SK-N-MC (cell line): ENCODE results near the gene RBM19.

Source experiments
- DNase-seq: peaks from one replicate; pipeline ENCODE4 v3.0.0-alpha.2; 2011; ENCODE audit warnings: low read depth, low spot score
- H3K27ac ChIP-seq: fragments of 200-600 bp; sonication (generic); 2 replicates; pipeline ENCODE4 v1.5.1; 2016; ENCODE audit warnings: mixed run types
- H3K36me3 ChIP-seq: fragments of 200-600 bp; sonication (generic); 2 replicates; pipeline ENCODE4 v1.6.1; 2017; ENCODE audit warnings: antibody characterized with exemption, low read length, mixed read lengths; ENCODE audit not compliant: insufficient read depth
- H3K4me3 ChIP-seq: fragments of 200-600 bp; sonication (generic); 2 replicates; pipeline ENCODE4 v1.5.1; 2016
- H3K9ac ChIP-seq: fragments of 200-600 bp; sonication (generic); 2 replicates; pipeline ENCODE4 v1.8.0; 2017; ENCODE audit warnings: mixed run types, mixed read lengths; ENCODE audit not compliant: insufficient read length
- H3K9me3 ChIP-seq: fragments of 200-600 bp; sonication (generic); 2 replicates; pipeline ENCODE4 v1.6.1; 2017; ENCODE audit warnings: low read depth, mild to moderate bottlenecking, antibody characterized with exemption, low read length, moderate library complexity, mixed read lengths
- EZH2 ChIP-seq: fragments of 200-600 bp; sonication (generic); IDR thresholded peaks from one replicate; pipeline ENCODE4 v1.6.1; 2017; ENCODE audit warnings: antibody characterized with exemption
- FOXP2 ChIP-seq: optimal IDR thresholded peaks from 2 replicates; pipeline ENCODE3; 2011; ENCODE audit warnings: mild to moderate bottlenecking, moderate library complexity; ENCODE audit not compliant: insufficient read depth; ENCODE audit errors: extremely low read length, control extremely low read depth
- POLR2AphosphoS5 ChIP-seq: IDR thresholded peaks from 2 replicates; pipeline ENCODE4 v1.6.1; 2012; ENCODE audit warnings: mild to moderate bottlenecking, low read depth, low read length, borderline replicate concordance

The RBM19 gene

GRCh38 chr12:113900716-113901115 lies 65.4 kb downstream of the RBM19 start:
- Histone ChIP-seq H3K9ac (no peak overlapping the region), H3K27ac (no peak overlapping the region), H3K36me3 (no peaks in the 10 kb centered on the region; the same call in 1 of the 2 replicates), H3K4me3 (no peak overlapping the region), H3K9me3 (no peaks in the 10 kb centered on the region)
- no peak for TF ChIP-seq EZH2
- no peak for TF ChIP-seq FOXP2
- TF ChIP-seq POLR2AphosphoS5 = no peak
- DNase-seq = no peak

- Histone ChIP-seq H3K9ac (no peak overlapping the region), H3K36me3 (no peaks in the 10 kb centered on the region; the same call in 1 of the 2 replicates), H3K27ac (no peak overlapping the region), H3K4me3 (no peak overlapping the region), H3K9me3 (no peaks in the 10 kb centered on the region)
- no peak for DNase-seq
- TF ChIP-seq EZH2 (no peak), FOXP2 (no peak)
Observed at GRCh38 chr12:113899561-113900471, 66.3 kb downstream of the RBM19 start.

GRCh38 chr12:113899042-113899560 lies 67.0 kb downstream of the RBM19 start:
- no peak overlapping the region for H3K4me3 ChIP-seq
- DNase-seq = no peak

GRCh38 chr12:113898466-113898865 lies 67.7 kb downstream of the RBM19 start:
- Histone ChIP-seq H3K9ac (no peak overlapping the region), H3K9me3 (no peaks in the 10 kb centered on the region), H3K4me3 (no peak overlapping the region), H3K36me3 (no peaks in the 10 kb centered on the region), H3K27ac (no peak overlapping the region)
- no peak for DNase-seq
- TF ChIP-seq FOXP2 = no peak
- no peak for TF ChIP-seq EZH2
- TF ChIP-seq POLR2AphosphoS5 = no peak

More at GRCh38 chr12:113899042-113899560, 67.0 kb downstream of the RBM19 start:
- TF ChIP-seq EZH2 (no peak), POLR2AphosphoS5 (no peak)
- Histone ChIP-seq H3K36me3 (no peaks in the 10 kb centered on the region), H3K9me3 (no peaks in the 10 kb centered on the region), H3K9ac (no peak overlapping the region), H3K27ac (no peak overlapping the region)

- no peak for TF ChIP-seq FOXP2
- no peak for TF ChIP-seq EZH2
- no peak for TF ChIP-seq POLR2AphosphoS5
- Histone ChIP-seq H3K36me3 (no peaks in the 10 kb centered on the region), H3K4me3 (no peak overlapping the region), H3K9me3 (no peaks in the 10 kb centered on the region), H3K27ac (no peak overlapping the region), H3K9ac (no peak overlapping the region)
- DNase-seq = no peak
Observed at GRCh38 chr12:113897406-113897805, 68.7 kb downstream of the RBM19 start.

- H3K9ac ChIP-seq = no peak overlapping the region
- no peak overlapping the region for H3K27ac ChIP-seq
- H3K4me3 ChIP-seq = no peak overlapping the region
- no peaks in the 10 kb centered on the region for H3K36me3 ChIP-seq
- no peak for TF ChIP-seq POLR2AphosphoS5
- TF ChIP-seq FOXP2 = no peak
- TF ChIP-seq EZH2 = no peak
- no peaks in the 10 kb centered on the region for H3K9me3 ChIP-seq
- DNase-seq = no peak
Observed at GRCh38 chr12:113896841-113897240, 69.3 kb downstream of the RBM19 start.

GRCh38 chr12:113896194-113896593 lies 69.9 kb downstream of the RBM19 start:
- Histone ChIP-seq H3K36me3 (no peaks in the 10 kb centered on the region), H3K27ac (no peak overlapping the region), H3K9me3 (no peaks in the 10 kb centered on the region), H3K9ac (no peak overlapping the region), H3K4me3 (no peak overlapping the region)
- TF ChIP-seq POLR2AphosphoS5 (no peak), FOXP2 (no peak), EZH2 (no peak)
- no peak for DNase-seq

- Histone ChIP-seq H3K4me3 (no peak overlapping the region), H3K27ac (no peak overlapping the region), H3K36me3 (no peaks in the 10 kb centered on the region), H3K9me3 (no peaks in the 10 kb centered on the region), H3K9ac (no peak overlapping the region)
- DNase-seq = no peak
- no peak for TF ChIP-seq POLR2AphosphoS5
- no peak for TF ChIP-seq FOXP2
- TF ChIP-seq EZH2 = no peak
Observed at GRCh38 chr12:113895176-113895575, 70.9 kb downstream of the RBM19 start.
